Liver (tissue), 9 donors: ENCODE results near the gene MFRP. TPM values are rescaled to one million over a fixed set of nuclear protein-coding genes. Genes with fewer than 3 reads are reported as not detected.

Experiments used
- DNase-seq: peaks from one replicate; pipeline ENCODE4 v3.0.0-alpha.2; 2017; ENCODE audit warnings: low spot score
- H3K27ac ChIP-seq, 2 donors: one replicate each; pipeline ENCODE4 v1.7.0; 2013; ENCODE audit warnings: inconsistent platforms in 2 of 2, low read length in 2 of 2, control low read depth in 1 of 2, low read depth in 1 of 2, mild to moderate bottlenecking in 1 of 2
- H3K27me3 ChIP-seq, 4 donors: one replicate each; pipeline versions ENCODE4 v1.6.1 to v1.7.0; 2013; ENCODE audit warnings: low read length in 3 of 4, inconsistent platforms in 1 of 4, mild to moderate bottlenecking in 1 of 4, moderate library complexity in 1 of 4; ENCODE audit not compliant: control insufficient read depth in 4 of 4, insufficient read depth in 4 of 4
- H3K36me3 ChIP-seq, 4 donors: one replicate each; pipeline versions ENCODE4 v1.6.1 to v1.7.0; 2013; ENCODE audit warnings: low read length in 3 of 4, mild to moderate bottlenecking in 3 of 4, low read depth in 1 of 4, moderate library complexity in 1 of 4; ENCODE audit not compliant: control insufficient read depth in 4 of 4, insufficient read depth in 3 of 4
- H3K4me1 ChIP-seq, 4 donors: one replicate each; pipeline versions ENCODE4 v1.6.1 to v1.7.0; 2013; ENCODE audit warnings: low read length in 3 of 4, mild to moderate bottlenecking in 3 of 4, moderate library complexity in 1 of 4; ENCODE audit not compliant: control insufficient read depth in 4 of 4, insufficient read depth in 4 of 4
- H3K4me3 ChIP-seq, 3 donors: one replicate each; pipeline versions ENCODE4 v1.6.1 to v1.7.0; 2013; ENCODE audit warnings: low read length in 3 of 3, control low read depth in 1 of 3, low read depth in 1 of 3, mild to moderate bottlenecking in 1 of 3
- H3K9ac ChIP-seq, 2 donors: one replicate each; pipeline ENCODE4 v1.7.0; 2013; ENCODE audit warnings: low read length in 2 of 2, mild to moderate bottlenecking in 2 of 2, moderate library complexity in 2 of 2, control low read depth in 1 of 2, low read depth in 1 of 2
- H3K9me3 ChIP-seq, 4 donors: one replicate each; pipeline versions ENCODE4 v1.6.1 to v1.7.0; 2013; ENCODE audit warnings: low read length in 3 of 4; ENCODE audit not compliant: control insufficient read depth in 4 of 4
- EGR1 ChIP-seq, 2 donors: IDR thresholded peaks; 2 replicates each; pipeline ENCODE4 v1.6.1; 2016 to 2018; ENCODE audit warnings: antibody characterized with exemption in 2 of 2, low read depth in 2 of 2
- FOXA1 ChIP-seq: IDR thresholded peaks from 2 replicates; pipeline ENCODE4 v1.6.1; 2016; ENCODE audit warnings: antibody characterized with exemption
- FOXA2 ChIP-seq: IDR thresholded peaks from 2 replicates; pipeline ENCODE4 v1.6.1; 2016; ENCODE audit warnings: antibody characterized with exemption
- HNF4A ChIP-seq, 2 donors: conservative IDR thresholded peaks; 2 replicates each; pipeline ENCODE4 v1.6.1; 2016; ENCODE audit warnings: antibody characterized with exemption in 2 of 2, mild to moderate bottlenecking in 2 of 2
- MAX ChIP-seq: IDR thresholded peaks from 2 replicates; pipeline ENCODE4 v1.6.1; 2016; ENCODE audit warnings: antibody characterized with exemption
- NR2F2 ChIP-seq: IDR thresholded peaks from 2 replicates; pipeline ENCODE4 v1.6.1; 2016; ENCODE audit warnings: antibody characterized with exemption
- RAD21 ChIP-seq, 2 donors: IDR thresholded peaks; 2 replicates each; pipeline ENCODE4 v1.6.1; 2016; ENCODE audit warnings: antibody characterized with exemption in 2 of 2, mild to moderate bottlenecking in 2 of 2
- REST ChIP-seq: IDR thresholded peaks from 2 replicates; pipeline ENCODE4 v1.6.1; 2016; ENCODE audit warnings: antibody characterized with exemption, mild to moderate bottlenecking
- RXRA ChIP-seq, 2 donors: IDR thresholded peaks; 2 replicates each; pipeline ENCODE4 v1.6.1; 2017 to 2018; ENCODE audit warnings: antibody characterized with exemption in 2 of 2, mild to moderate bottlenecking in 1 of 2
- TAF1 ChIP-seq: conservative IDR thresholded peaks from 2 replicates; pipeline ENCODE4 v1.6.1; 2016; ENCODE audit warnings: antibody characterized with exemption, mild to moderate bottlenecking
- YY1 ChIP-seq: IDR thresholded peaks from 2 replicates; pipeline ENCODE4 v1.6.1; 2016; ENCODE audit warnings: antibody characterized with exemption, mild to moderate bottlenecking
- ZBTB33 ChIP-seq: IDR thresholded peaks from 2 replicates; pipeline ENCODE4 v1.6.1; 2016; ENCODE audit warnings: antibody characterized with exemption
- WGBS: extraction: QIAGEN DNeasy Blood & Tissue Kit; methylation state at CpG from one replicate; pipeline ENCODE4 v1.1.7; 2013; 5-methylcytosine and 5-hydroxymethylcytosine counted together
- polyA plus RNA-seq, 2 donors: library from polyadenylated mRNA; stranded (reverse) in 1 of 2; unstranded in 1 of 2; fragments of 200-250 nt in 1 of 2; fragments of >200 nt in 1 of 2; fragmentation: Nextera tagmentation in 1 of 2; extraction: Ambion mirVana in 1 of 2; gene quantifications; one replicate each; pipeline versions ENCODE4 v1.2.1 to v1.2.3, GENCODE V29; 2013 to 2015
- total RNA-seq, 2 donors: library from RNA; depleted of rRNA; stranded (reverse); fragments of >200 nt; gene quantifications; one replicate each; pipeline ENCODE4 v1.2.3, GENCODE V29; 2014
- TF ChIP-seq, protein P1 (sequence below): IDR thresholded peaks from 2 replicates; pipeline ENCODE4 v1.6.1; 2016; ENCODE audit warnings: antibody characterized with exemption
- donor health status: healthy.
- donor health status: healthy.
- donor health status: healthy.
- donor health status: healthy.
- donor health status: healthy.

Gene MFRP
- total and polyA plus RNA-seq, 4 donors: not detected

GRCh38 chr11:119330237-119330636 is 16.3 kb downstream of the MFRP start:
- Histone ChIP-seq H3K4me1 (peaks cover 3 to 6% (median 5%) of the 10 kb centered on the region in 4 donors), H3K36me3 (no peaks in the 10 kb centered on the region), H3K9me3 (no peaks in the 10 kb centered on the region), H3K27ac (no peak overlapping the region), H3K27me3 (no peaks in the 10 kb centered on the region), H3K4me3 (no peak overlapping the region), H3K9ac (no peak overlapping the region)
- WGBS: 44% methylated on average over 1 of the region's 1 CpG
- DNase-seq: no peak
- TF ChIP-seq, protein P1, sequence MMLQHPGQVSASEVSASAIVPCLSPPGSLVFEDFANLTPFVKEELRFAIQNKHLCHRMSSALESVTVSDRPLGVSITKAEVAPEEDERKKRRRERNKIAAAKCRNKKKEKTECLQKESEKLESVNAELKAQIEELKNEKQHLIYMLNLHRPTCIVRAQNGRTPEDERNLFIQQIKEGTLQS: no peak
- TF ChIP-seq NR2F2: no peak
- TF ChIP-seq RAD21 (IDR thresholded peaks at IDR 0.05): no peak
- no peak for TF ChIP-seq YY1
- no peak for TF ChIP-seq EGR1 (IDR thresholded peaks at IDR 0.05; ENCODE audit: low read depth in 2 of 2)
- TF ChIP-seq MAX: no peak

DNA sequence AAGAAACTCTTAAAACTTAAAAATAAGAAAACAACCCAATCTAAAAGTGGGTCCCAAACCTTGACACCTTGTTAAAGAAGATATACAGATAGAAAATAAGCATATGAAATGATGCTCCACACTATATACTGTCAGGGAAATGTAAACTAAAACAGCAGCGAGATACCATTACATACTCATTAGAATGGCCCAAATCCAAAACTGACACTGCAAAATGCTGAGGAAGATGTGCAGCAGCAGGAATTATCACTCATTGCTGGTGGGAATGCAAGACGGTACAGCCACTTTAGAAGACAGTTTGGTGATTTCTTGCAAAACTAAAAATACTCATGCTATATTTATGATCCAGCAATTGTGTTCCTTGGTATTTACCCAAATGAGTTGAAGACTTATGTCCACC is 17.2 kb downstream of the MFRP start:
- Histone ChIP-seq H3K27ac (no peak overlapping the region), H3K27me3 (no peaks in the 10 kb centered on the region)

GRCh38 chr11:119324189-119324588 is 22.3 kb downstream of the MFRP start:
- H3K4me1 ChIP-seq: peaks cover 4 to 17% (median 12%) of the 10 kb centered on the region in 4 donors
- TF ChIP-seq RXRA (IDR thresholded peaks at IDR 0.05) (no peak), NR2F2 (no peak), TAF1 (no peak), ZBTB33 (no peak), EGR1 (IDR thresholded peaks at IDR 0.05; ENCODE audit: low read depth in 2 of 2) (no peak), REST (no peak), HNF4A (conservative IDR thresholded peaks at IDR 0.05) (no peak), FOXA2 (no peak), FOXA1 (no peak)
- TF ChIP-seq, protein P1: no peak
- DNase-seq: no peak

More for the DNA sequence above, 17.2 kb downstream of the MFRP start:
- Histone ChIP-seq H3K4me3 (no peak overlapping the region), H3K36me3 (no peaks in the 10 kb centered on the region), H3K4me1 (no peaks in the 10 kb centered on the region), H3K9ac (no peak overlapping the region), H3K9me3 (no peaks in the 10 kb centered on the region)
- TF ChIP-seq ZBTB33 (no peak), EGR1 (IDR thresholded peaks at IDR 0.05; ENCODE audit: low read depth in 2 of 2) (no peak)
- TF ChIP-seq, protein P1: no peak
- DNase-seq: no peak
- 75% methylated on average over 2 of the region's 2 CpGs for WGBS

More at GRCh38 chr11:119324189-119324588, 22.3 kb downstream of the MFRP start:
- H3K36me3 ChIP-seq: no peaks in the 10 kb centered on the region
- no peak overlapping the region for H3K27ac ChIP-seq
- peaks cover 0 to 3% (median 0%) of the 10 kb centered on the region in 4 donors for H3K27me3 ChIP-seq
- no peak overlapping the region for H3K4me3 ChIP-seq
- 62% methylated on average over 4 of the region's 4 CpGs for WGBS
- no peak overlapping the region for H3K9ac ChIP-seq
- no peaks in the 10 kb centered on the region for H3K9me3 ChIP-seq
